OCI-LY1 (cell line): Measurements from ENCODE around the gene PRKCA.

Experiments
- EZH2 ChIP-seq: fragments of 200-600 bp; sonication (generic), shearing (Covaris generic); IDR thresholded peaks from 2 replicates; pipeline ENCODE4 v1.8.0; 2017; ENCODE audit warnings: borderline replicate concordance, mixed run types, mild to moderate bottlenecking, antibody characterized with exemption, low read length, moderate library complexity, mixed read lengths
- TF ChIP-seq, protein P1 (sequence below): fragments of 200-600 bp; sonication (generic), shearing (Covaris generic); IDR thresholded peaks from 2 replicates; pipeline ENCODE4 v1.5.1; 2017; ENCODE audit warnings: mild to moderate bottlenecking, antibody characterized with exemption, low read length, moderate library complexity, mixed read lengths

DNA sequence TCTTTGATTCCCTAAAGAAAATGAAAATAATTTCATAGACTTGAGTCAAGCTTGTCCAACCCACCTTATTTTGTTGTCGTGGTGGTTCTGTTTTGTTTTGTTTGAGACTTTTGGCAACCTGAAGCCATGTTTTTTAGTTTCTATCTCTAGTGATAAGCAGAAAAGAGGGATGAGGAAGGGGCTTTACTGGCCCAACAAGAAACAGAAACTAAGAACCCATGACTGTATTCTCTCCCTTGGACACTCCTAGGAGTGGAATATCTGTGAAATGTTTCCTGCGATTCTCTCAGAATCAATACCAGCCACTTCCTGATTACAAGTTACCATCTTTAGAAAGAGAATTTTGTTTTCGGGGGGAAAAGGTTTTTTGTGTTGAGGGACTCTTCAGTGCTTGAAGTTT is 207.5 kb downstream of the PRKCA start:
- no peak for TF ChIP-seq EZH2
- TF ChIP-seq, protein P1, sequence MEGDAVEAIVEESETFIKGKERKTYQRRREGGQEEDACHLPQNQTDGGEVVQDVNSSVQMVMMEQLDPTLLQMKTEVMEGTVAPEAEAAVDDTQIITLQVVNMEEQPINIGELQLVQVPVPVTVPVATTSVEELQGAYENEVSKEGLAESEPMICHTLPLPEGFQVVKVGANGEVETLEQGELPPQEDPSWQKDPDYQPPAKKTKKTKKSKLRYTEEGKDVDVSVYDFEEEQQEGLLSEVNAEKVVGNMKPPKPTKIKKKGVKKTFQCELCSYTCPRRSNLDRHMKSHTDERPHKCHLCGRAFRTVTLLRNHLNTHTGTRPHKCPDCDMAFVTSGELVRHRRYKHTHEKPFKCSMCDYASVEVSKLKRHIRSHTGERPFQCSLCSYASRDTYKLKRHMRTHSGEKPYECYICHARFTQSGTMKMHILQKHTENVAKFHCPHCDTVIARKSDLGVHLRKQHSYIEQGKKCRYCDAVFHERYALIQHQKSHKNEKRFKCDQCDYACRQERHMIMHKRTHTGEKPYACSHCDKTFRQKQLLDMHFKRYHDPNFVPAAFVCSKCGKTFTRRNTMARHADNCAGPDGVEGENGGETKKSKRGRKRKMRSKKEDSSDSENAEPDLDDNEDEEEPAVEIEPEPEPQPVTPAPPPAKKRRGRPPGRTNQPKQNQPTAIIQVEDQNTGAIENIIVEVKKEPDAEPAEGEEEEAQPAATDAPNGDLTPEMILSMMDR = no peak
